ENCODE measurements around the gene CBLN3. TPM values are rescaled to one million over a fixed set of nuclear protein-coding genes. Genes with fewer than 3 reads are reported as not detected.

CBLN3 gene
- total and polyA plus RNA-seq, 7 experiments from 2014 or later, result 0.24 to 13.9 (median 2.9) TPM; not detected in 1

Other genes with a start within 250 kb of the CBLN3 start
- 10 to 100 TPM; 21.5 to 45.2 (median 42.2) TPM for gene IPO4, start 240.9 kb downstream of the CBLN3 start, total RNA-seq
- 10 to 100 TPM; 17.5 to 36.2 TPM for gene IPO4, start 240.9 kb downstream of the CBLN3 start, polyA plus RNA-seq
- gene TM9SF1, start 234.2 kb downstream of the CBLN3 start, total RNA-seq, result 10 to 100 TPM; 16.2 to 40.5 (median 19.2) TPM
- gene TM9SF1, start 234.2 kb downstream of the CBLN3 start, polyA plus RNA-seq, result 10 to 100 TPM; 32.1 to 34.4 TPM
- 1 to 10 TPM in 2 of 5 experiments, under 1 TPM in 2, not detected in 1; 0.22 to 1.9 (median 1.1) TPM for gene TSSK4, start 224.0 kb downstream of the CBLN3 start, total RNA-seq
- gene TSSK4, start 224.0 kb downstream of the CBLN3 start, polyA plus RNA-seq, result 1 to 10 TPM; 1.0 to 1.4 TPM
- 100 to 1,000 TPM in 1 of 5 experiments, 10 to 100 TPM in 4; 79.1 to 101 (median 85.7) TPM for gene CHMP4A, start 216.2 kb downstream of the CBLN3 start, total RNA-seq
- 100 to 1,000 TPM; 121 to 140 TPM for gene CHMP4A, start 216.2 kb downstream of the CBLN3 start, polyA plus RNA-seq
- 10 to 100 TPM in 3 of 5 experiments, 1 to 10 TPM in 2; 5.5 to 18.5 (median 14.2) TPM for gene MDP1, start 213.6 kb downstream of the CBLN3 start, total RNA-seq
- gene MDP1, start 213.6 kb downstream of the CBLN3 start, polyA plus RNA-seq, result 10 to 100 TPM; 33.1 to 36.4 TPM
- 100 to 1,000 TPM in 3 of 5 experiments, 10 to 100 TPM in 2; 73.5 to 175 (median 106) TPM for gene NEDD8, start 197.3 kb downstream of the CBLN3 start, total RNA-seq
- gene NEDD8, start 197.3 kb downstream of the CBLN3 start, polyA plus RNA-seq, result 100 to 1,000 TPM; 254 to 340 TPM
- 10 to 100 TPM; 38.2 to 91.6 (median 69.5) TPM for gene GMPR2, start 196.7 kb downstream of the CBLN3 start, total RNA-seq
- 100 to 1,000 TPM in 1 of 2 donors, 10 to 100 TPM in 1; 99.9 to 107 TPM for gene GMPR2, start 196.7 kb downstream of the CBLN3 start, polyA plus RNA-seq
- gene TINF2, start 187.0 kb downstream of the CBLN3 start, total RNA-seq, result 100 to 1,000 TPM; 133 to 150 (median 139) TPM
- gene TINF2, start 187.0 kb downstream of the CBLN3 start, polyA plus RNA-seq, result 100 to 1,000 TPM; 143 to 186 TPM
- gene TGM1, start 166.5 kb downstream of the CBLN3 start, total RNA-seq, result 10 to 100 TPM in 1 of 5 experiments, 1 to 10 TPM in 4; 4.8 to 12.9 (median 7.1) TPM
- gene TGM1, start 166.5 kb downstream of the CBLN3 start, polyA plus RNA-seq, result not detected
- gene RABGGTA, start 158.1 kb downstream of the CBLN3 start, total RNA-seq, result 10 to 100 TPM; 49.7 to 76.5 (median 55.5) TPM
- 10 to 100 TPM; 17.9 to 36.3 TPM for gene RABGGTA, start 158.1 kb downstream of the CBLN3 start, polyA plus RNA-seq
- 10 to 100 TPM; 25.2 to 37.0 (median 33.3) TPM for gene DHRS1, start 129.9 kb downstream of the CBLN3 start, total RNA-seq
- 10 to 100 TPM; 21.3 to 38.4 TPM for gene DHRS1, start 129.9 kb downstream of the CBLN3 start, polyA plus RNA-seq
- gene NOP9, start 129.8 kb downstream of the CBLN3 start, total RNA-seq, result 10 to 100 TPM; 22.7 to 39.5 (median 29.8) TPM
- 1 to 10 TPM; 1.7 to 1.8 TPM for gene NOP9, start 129.8 kb downstream of the CBLN3 start, polyA plus RNA-seq
- 10 to 100 TPM; 16.4 to 31.5 (median 22.7) TPM for gene CIDEB, start 121.7 kb downstream of the CBLN3 start, total RNA-seq
- gene CIDEB, start 121.7 kb downstream of the CBLN3 start, polyA plus RNA-seq, result 10 to 100 TPM; 18.7 to 19.3 TPM
- 10 to 100 TPM; 13.9 to 26.8 (median 17.5) TPM for gene LTB4R2, start 119.5 kb downstream of the CBLN3 start, total RNA-seq
- gene LTB4R2, start 119.5 kb downstream of the CBLN3 start, polyA plus RNA-seq, result 1 to 10 TPM; 2.1 to 2.7 TPM
- gene LTB4R, start 118.2 kb downstream of the CBLN3 start, total RNA-seq, result 10 to 100 TPM; 14.1 to 28.8 (median 26.3) TPM
- gene LTB4R, start 118.2 kb downstream of the CBLN3 start, polyA plus RNA-seq, result 1 to 10 TPM; 9.1 to 9.4 TPM
- gene ADCY4, start 94.6 kb downstream of the CBLN3 start, total RNA-seq, result 10 to 100 TPM in 1 of 5 experiments, 1 to 10 TPM in 4; 4.6 to 10.2 (median 6.1) TPM
- gene ADCY4, start 94.6 kb downstream of the CBLN3 start, polyA plus RNA-seq, result under 1 TPM in 1 of 2 donors, not detected in 1; 0.25 TPM
- gene RIPK3, start 89.7 kb downstream of the CBLN3 start, total RNA-seq, result 10 to 100 TPM; 19.9 to 47.5 (median 36.8) TPM
- 10 to 100 TPM in 1 of 2 donors, 1 to 10 TPM in 1; 8.2 to 11.7 TPM for gene RIPK3, start 89.7 kb downstream of the CBLN3 start, polyA plus RNA-seq
- not detected for gene NFATC4, start 61.5 kb downstream of the CBLN3 start, total RNA-seq
- gene NFATC4, start 61.5 kb downstream of the CBLN3 start, polyA plus RNA-seq, result not detected
- 1 to 10 TPM in 1 of 5 experiments, under 1 TPM in 4; 0.08 to 1.3 (median 0.11) TPM for gene NYNRIN, start 30.7 kb downstream of the CBLN3 start, total RNA-seq
- not detected for gene NYNRIN, start 30.7 kb downstream of the CBLN3 start, polyA plus RNA-seq
- gene KHNYN, start 286 bp upstream of the CBLN3 start, total RNA-seq, result 100 to 1,000 TPM in 4 of 5 experiments, 10 to 100 TPM in 1; 96.9 to 139 (median 129) TPM
- gene KHNYN, start 286 bp upstream of the CBLN3 start, polyA plus RNA-seq, result 10 to 100 TPM; 12.7 to 18.9 TPM
- gene SDR39U1, start 13.1 kb upstream of the CBLN3 start, total RNA-seq, result 100 to 1,000 TPM in 2 of 5 experiments, 10 to 100 TPM in 3; 64.7 to 137 (median 96.2) TPM
- gene SDR39U1, start 13.1 kb upstream of the CBLN3 start, polyA plus RNA-seq, result 100 to 1,000 TPM in 1 of 2 donors, 10 to 100 TPM in 1; 91.8 to 104 TPM
- gene CMA1, start 78.6 kb upstream of the CBLN3 start, total RNA-seq, result under 1 TPM in 1 of 5 experiments, not detected in 4; 0.56 TPM
- gene CMA1, start 78.6 kb upstream of the CBLN3 start, polyA plus RNA-seq, result not detected
- gene CTSG, start 146.6 kb upstream of the CBLN3 start, total RNA-seq, result 1 to 10 TPM in 1 of 5 experiments, not detected in 4; 7.6 TPM
- not detected for gene CTSG, start 146.6 kb upstream of the CBLN3 start, polyA plus RNA-seq
- 10 to 100 TPM in 1 of 5 experiments, 1 to 10 TPM in 3, under 1 TPM in 1; 0.70 to 67.6 (median 5.9) TPM for gene GZMH, start 180.0 kb upstream of the CBLN3 start, total RNA-seq
- 1 to 10 TPM in 1 of 2 donors, under 1 TPM in 1; 0.83 to 1.6 TPM for gene GZMH, start 180.0 kb upstream of the CBLN3 start, polyA plus RNA-seq
- 100 to 1,000 TPM in 1 of 5 experiments, 10 to 100 TPM in 2, 1 to 10 TPM in 1, under 1 TPM in 1; 1.00 to 692 (median 20.3) TPM for gene GZMB, start 204.5 kb upstream of the CBLN3 start, total RNA-seq
- gene GZMB, start 204.5 kb upstream of the CBLN3 start, polyA plus RNA-seq, result 1 to 10 TPM; 1.8 to 3.0 TPM

Data from naive thymus-derived CD4-positive, alpha-beta T cell (primary cell).